Common myeloid progenitor, CD34-positive (primary cell): ENCODE measurements around the gene VPS35L.

Source experiments
- CTCF ChIA-PET: fragments of 350-600 bp; sonication (Branson Sonifier 250); formaldehyde crosslinking; loops from one replicate; lab custom pipeline; 2021; ENCODE audit warnings: antibody characterized with exemption; lab: Charles Lee
- POLR2A ChIA-PET: fragments of 350-600 bp; sonication (Branson Sonifier 250); formaldehyde crosslinking; loops from one replicate; lab custom pipeline; 2021; ENCODE audit warnings: antibody characterized with exemption; lab: Charles Lee
- DNase-seq, 3 donors: peaks; one replicate each; pipeline versions ENCODE4 v3.0.0 to v3.0.0-alpha.2; 2013
- H3K27ac ChIP-seq, 2 experiments: 1 replicate in 1 of 2; 2 replicates in 1 of 2; pipeline ENCODE4 v1.7.0; 2013; ENCODE audit warnings: inconsistent platforms in 2 of 2, low read length in 2 of 2, mild to moderate bottlenecking in 2 of 2, low read depth in 1 of 2, moderate library complexity in 1 of 2; ENCODE audit not compliant: severe bottlenecking in 2 of 2, insufficient read depth in 1 of 2, poor library complexity in 1 of 2
- H3K27me3 ChIP-seq, 5 experiments: replicated peaks in 2 of 5; 1 replicate in 3 of 5; 2 replicates in 2 of 5; pipeline versions ENCODE4 v1.6.1 to v1.7.0; 2013; ENCODE audit warnings: low read length in 4 of 5, mild to moderate bottlenecking in 2 of 5, moderate library complexity in 2 of 5, inconsistent platforms in 1 of 5; ENCODE audit not compliant: insufficient read depth in 5 of 5, control insufficient read depth in 4 of 5
- H3K36me3 ChIP-seq, 4 experiments: 1 replicate in 2 of 4; 2 replicates in 2 of 4; pipeline versions ENCODE4 v1.6.1 to v1.7.0; 2013; ENCODE audit warnings: low read length in 3 of 4, control low read depth in 1 of 4, mild to moderate bottlenecking in 1 of 4; ENCODE audit not compliant: control insufficient read depth in 4 of 4, insufficient read depth in 4 of 4
- H3K4me1 ChIP-seq, 4 experiments: 1 replicate in 3 of 4; 2 replicates in 1 of 4; pipeline versions ENCODE4 v1.6.1 to v1.7.1; 2013; ENCODE audit warnings: low read length in 3 of 4, mild to moderate bottlenecking in 3 of 4, control low read depth in 1 of 4, inconsistent platforms in 1 of 4, moderate library complexity in 1 of 4; ENCODE audit not compliant: control insufficient read depth in 4 of 4, insufficient read depth in 4 of 4; ENCODE audit errors: control extremely low read depth in 1 of 4
- H3K4me3 ChIP-seq, 7 experiments: 1 replicate in 4 of 7; 2 replicates in 3 of 7; pipeline versions ENCODE4 v1.5.1 to v1.7.0; 2013; ENCODE audit warnings: mild to moderate bottlenecking in 7 of 7, low read length in 6 of 7, moderate library complexity in 6 of 7, inconsistent platforms in 2 of 7, low read depth in 2 of 7, control low read depth in 1 of 7; ENCODE audit not compliant: insufficient read depth in 4 of 7, control insufficient read depth in 1 of 7; ENCODE audit errors: extremely low read depth in 1 of 7
- H3K9me3 ChIP-seq, 5 experiments: 1 replicate in 4 of 5; 2 replicates in 1 of 5; pipeline versions ENCODE4 v1.6.1 to v1.7.1; 2013; ENCODE audit warnings: low read length in 4 of 5, mild to moderate bottlenecking in 2 of 5, inconsistent platforms in 1 of 5, low read depth in 1 of 5, moderate library complexity in 1 of 5; ENCODE audit not compliant: control insufficient read depth in 4 of 5, insufficient read depth in 2 of 5; ENCODE audit errors: control extremely low read depth in 1 of 5
- whole genome bisulfite sequencing: methylation state at CpG from one replicate; pipeline ENCODE4 v1.1.5; 2013; ENCODE audit not compliant: insufficient coverage; 5-methylcytosine and 5-hydroxymethylcytosine counted together

VPS35L gene

GRCh38 chr16:19745286-19746010 lies 189.9 kb downstream of the VPS35L start:
- H3K36me3 ChIP-seq = no peaks in the 10 kb centered on the region
- peaks cover 0 to 3% (median 0%) of the 10 kb centered on the region in 4 experiments for H3K4me1 ChIP-seq
- 92% methylated on average over 7 of the region's 9 CpGs for WGBS
- no peaks in the 10 kb centered on the region for H3K9me3 ChIP-seq
- H3K27me3 ChIP-seq = no peaks in the 10 kb centered on the region
- ChIA-PET CTCF (interaction anchor here (0.6 to 1.3 kb wide), 2 partner anchors 46 to 146 kb away, joined by 3 read pairs; no protein-coding TSS in a partner anchor), POLR2A (no interaction called here)
- no peak overlapping the region for H3K4me3 ChIP-seq
- no peak for DNase-seq
- H3K27ac ChIP-seq = no peak overlapping the region

GRCh38 chr16:19746561-19746960 lies 191.1 kb downstream of the VPS35L start:
- no peaks in the 10 kb centered on the region for H3K27me3 ChIP-seq
- H3K36me3 ChIP-seq = no peaks in the 10 kb centered on the region
- ChIA-PET CTCF (interaction anchor here (1.3 kb wide), 1 partner anchor 47 kb away, joined by 3 read pairs; no protein-coding TSS in a partner anchor), POLR2A (no interaction called here)
- peaks cover 0 to 3% (median 0%) of the 10 kb centered on the region in 4 experiments for H3K4me1 ChIP-seq
- 0% methylated on average over 1 of the region's 4 CpGs for WGBS
- H3K27ac ChIP-seq = no peak overlapping the region
- no peaks in the 10 kb centered on the region for H3K9me3 ChIP-seq
- DNase-seq = peak; percentile 9 to 23 (median 11)
- H3K4me3 ChIP-seq = no peak overlapping the region

- H3K9me3 ChIP-seq = no peaks in the 10 kb centered on the region
- DNase-seq = no peak
- CTCF ChIA-PET = no interaction called here
- POLR2A ChIA-PET = interaction anchor here (0.7 kb wide), 2 partner anchors 156 to 1864 kb away, joined by 3 to 5 read pairs; no protein-coding TSS in a partner anchor
- 80% methylated on average over 1 of the region's 2 CpGs for WGBS
- H3K36me3 ChIP-seq = no peaks in the 10 kb centered on the region
- H3K27me3 ChIP-seq = no peaks in the 10 kb centered on the region
- peaks cover 0 to 3% (median 0%) of the 10 kb centered on the region in 4 experiments for H3K4me1 ChIP-seq
- H3K4me3 ChIP-seq = no peak overlapping the region
- H3K27ac ChIP-seq = no peak overlapping the region
These were observed 193.1 kb downstream of the VPS35L start for GRCh38 chr16:19748389-19749168.

GRCh38 chr16:19749571-19750080 lies 194.1 kb downstream of the VPS35L start:
- POLR2A ChIA-PET = no interaction called here
- no peak overlapping the region for H3K4me3 ChIP-seq
- CTCF ChIA-PET = no interaction called here

More at GRCh38 chr16:19749571-19750080, 194.1 kb downstream of the VPS35L start:
- no CpG with 5 or more reads among the region's 4 CpGs for whole genome bisulfite sequencing
- Histone ChIP-seq H3K9me3 (no peaks in the 10 kb centered on the region), H3K27ac (no peak overlapping the region), H3K36me3 (no peaks in the 10 kb centered on the region), H3K4me1 (peaks cover 0 to 3% (median 0%) of the 10 kb centered on the region in 4 experiments), H3K27me3 (no peaks in the 10 kb centered on the region)
- no peak for DNase-seq
